Spleen (tissue), 7 donors: ENCODE data around the gene TK1.

ENCODE experiments used
- CTCF ChIP-seq, 11 experiments: fragments of 200-600 bp in 7 of 11; fragments of 450-650 bp in 4 of 11; sonication (generic) in 4 of 11; IDR thresholded peaks in 8 of 11; conservative IDR thresholded peaks in 3 of 11; 1 replicate in 7 of 11; 2 replicates in 4 of 11; pipeline versions ENCODE4 v1.4.0 to v1.8.0; 2016 to 2021; ENCODE audit warnings: antibody characterized with exemption in 11 of 11, inconsistent platforms in 4 of 11, mild to moderate bottlenecking in 1 of 11
- POLR2A ChIP-seq, 3 donors: fragments of 450-650 bp; IDR thresholded peaks; one replicate each; pipeline ENCODE4 v1.5.1; 2017; ENCODE audit warnings: antibody characterized with exemption in 3 of 3, mild to moderate bottlenecking in 1 of 3
- POLR2AphosphoS5 ChIP-seq, 3 donors: sonication (generic); formaldehyde crosslinking; IDR thresholded peaks; one replicate each; pipeline ENCODE4 v1.5.1; 2017; ENCODE audit warnings: antibody characterized with exemption in 3 of 3
- donor health status: DM: no; HTN: no; CAD: no; lungs with moderate emphysema.
- donor health status: DM: no; HTN: no; CAD: no.
- donor health status: DM: no; HTN: no; CAD: no.

GRCh38 chr17:78197147-78197832 is 10.4 kb upstream of the TK1 start:
- TF ChIP-seq POLR2A (IDR thresholded peaks at IDR 0.05) (no peak), CTCF (IDR thresholded peaks at IDR 0.05 in 8 of 11, conservative IDR thresholded peaks at IDR 0.05 in 3 of 11) (no peak), POLR2AphosphoS5 (IDR thresholded peaks at IDR 0.05) (no peak)
